Superior temporal gyrus (tissue), 1 donor: Measurements from ENCODE around the gene ACACB.

Experiments
- DNase-seq: peaks from one replicate; pipeline ENCODE4 v3.0.0-alpha.2; 2016; ENCODE audit errors: extremely low spot score

ACACB gene

GRCh38 chr12:109301643-109302168 is 185.3 kb downstream of the ACACB start:
- no peak for DNase-seq

GRCh38 chr12:109302358-109302757 is 186.0 kb downstream of the ACACB start:
- DNase-seq = no peak

GRCh38 chr12:109302770-109303169 is 186.4 kb downstream of the ACACB start:
- no peak for DNase-seq

DNA sequence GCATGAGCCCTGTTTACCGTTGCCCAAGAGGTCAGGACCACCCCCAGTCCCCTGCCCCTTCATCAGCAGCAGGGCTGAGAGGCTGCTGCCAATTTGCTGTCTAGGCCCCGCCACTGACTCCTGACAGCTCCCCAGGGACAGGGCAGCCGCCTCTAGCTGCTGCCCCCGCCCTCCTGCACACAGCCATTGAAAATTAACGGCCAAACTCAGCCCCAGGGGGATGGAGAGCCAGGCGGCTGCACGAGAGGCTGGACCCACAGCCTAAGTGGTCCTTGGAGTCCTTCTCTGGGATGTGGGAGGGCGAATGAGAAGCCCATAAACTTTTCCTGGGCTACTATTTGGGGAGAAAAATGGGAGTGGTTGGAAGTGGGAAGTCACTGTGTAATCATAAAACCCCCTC is 188.1 kb downstream of the ACACB start:
- DNase-seq = no peak

DNA sequence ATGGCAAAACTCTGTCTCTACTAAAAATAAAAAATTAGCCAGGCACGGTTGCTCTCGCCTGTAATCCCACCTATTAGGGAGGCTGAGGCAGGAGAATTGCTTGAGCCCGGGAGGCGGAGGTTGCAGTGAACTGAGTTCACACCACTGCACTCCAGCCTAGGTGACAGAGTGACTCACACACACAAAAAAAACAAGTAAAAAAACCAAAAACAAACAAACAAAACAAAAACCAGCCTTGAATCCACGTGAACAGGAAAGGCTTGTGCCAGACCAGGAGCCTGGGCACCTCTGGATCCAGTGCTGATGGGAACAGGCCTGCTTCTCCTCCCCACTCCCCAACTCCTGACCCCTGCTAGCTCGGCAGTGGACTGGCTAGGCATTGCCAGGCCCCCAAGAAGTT is 189.2 kb downstream of the ACACB start:
- no peak for DNase-seq

- DNase-seq = no peak
These were observed 190.7 kb downstream of the ACACB start for GRCh38 chr12:109307051-109307450.

DNA sequence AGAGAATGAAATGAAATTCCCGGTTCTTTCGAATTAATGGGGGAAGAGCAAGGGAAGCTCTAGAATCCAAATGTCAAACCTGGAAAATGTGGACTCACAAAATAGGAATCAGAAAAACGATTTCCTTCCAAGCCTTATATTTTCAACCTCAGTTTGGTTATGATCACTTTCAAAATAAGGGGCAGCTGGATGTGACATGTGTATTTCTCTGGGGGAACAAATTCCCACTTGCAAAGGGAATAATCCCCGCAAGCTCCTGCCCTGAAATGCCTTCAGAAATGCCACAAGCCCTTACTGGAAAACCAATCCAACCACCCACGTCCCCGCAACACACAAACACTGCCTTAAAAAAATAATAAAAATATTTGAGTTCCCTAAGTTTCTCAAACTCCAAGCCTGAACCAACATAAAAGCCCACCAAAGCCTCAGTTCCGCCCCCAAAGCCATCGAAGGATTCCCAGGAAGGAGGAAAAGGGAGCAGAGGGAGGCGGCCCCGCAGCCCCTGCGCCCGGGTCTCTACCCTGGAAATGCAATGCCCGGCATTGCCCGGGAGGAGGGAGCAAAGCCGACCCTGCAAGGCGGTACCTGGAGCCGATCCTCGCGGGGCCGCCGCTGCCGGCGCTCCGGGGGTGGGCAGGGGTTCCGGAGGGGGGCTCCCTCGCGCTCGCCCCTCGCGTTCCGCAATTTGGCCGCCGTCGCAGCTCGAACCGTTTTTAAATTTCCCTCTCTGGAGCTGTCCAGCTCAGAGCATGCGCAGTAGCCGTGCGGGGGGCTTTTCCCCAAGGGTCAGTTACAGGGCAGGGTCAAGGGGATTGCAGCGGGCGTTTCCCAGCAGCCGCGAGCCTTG is 192.4 kb downstream of the ACACB start, which contains the start of gene FOXN4:
Gene FOXN4, minus strand, starts transcription at position 751 of the 847 bp plus-strand sequence. CDS start 963 bp downstream, outside the sequence.
- no peak for DNase-seq

- DNase-seq = no peak
These were observed 193.2 kb downstream of the ACACB start for GRCh38 chr12:109309381-109310246.

GRCh38 chr12:109310247-109311125 is 194.1 kb downstream of the ACACB start:
- no peak for DNase-seq
